H1 (cell line): ENCODE results near the gene LEKR1. TPM values are rescaled to one million over a fixed set of nuclear protein-coding genes. Genes with fewer than 3 reads are reported as not detected.
A peak's percentile ranks its signal among the peaks of the same experiment; 100 is the strongest.

Source experiments
- BRCA1 ChIP-seq: IDR thresholded peaks from 2 replicates; pipeline ENCODE4 v1.6.1; 2012; ENCODE audit warnings: low read depth, low read length, improper control_type of control experiment
- CBX5 ChIP-seq: fragments of 300-800, 300-1000 bp; sonication (generic); IDR thresholded peaks from 2 replicates; pipeline ENCODE4 v1.7.1; 2016; ENCODE audit warnings: antibody characterized with exemption, low read length, low read depth
- CREB1 ChIP-seq: IDR thresholded peaks from 2 replicates; pipeline ENCODE4 v1.6.1; 2012; ENCODE audit warnings: inconsistent platforms
- FOSL1 ChIP-seq: IDR thresholded peaks from 2 replicates; pipeline ENCODE4 v1.6.1; 2011; ENCODE audit warnings: mild to moderate bottlenecking, low read depth, low read length, moderate library complexity; ENCODE audit not compliant: insufficient read depth
- GTF2F1 ChIP-seq: IDR thresholded peaks from 2 replicates; pipeline ENCODE4 v1.6.1; 2012; ENCODE audit warnings: low read depth, low read length, improper control_type of control experiment, borderline replicate concordance
- HDAC2 ChIP-seq, 2 experiments: fragments of 300-600 bp in 1 of 2; sonication (generic) in 1 of 2; IDR thresholded peaks; 2 replicates each; pipeline ENCODE4 v1.6.1; 2011 to 2012; ENCODE audit warnings: low read depth in 2 of 2, low read length in 2 of 2, mild to moderate bottlenecking in 2 of 2, moderate library complexity in 2 of 2, borderline replicate concordance in 1 of 2, inconsistent platforms in 1 of 2
- HDAC6 ChIP-seq: IDR thresholded peaks from one replicate; pipeline ENCODE4 v1.7.1; 2012; ENCODE audit warnings: low read depth, mild to moderate bottlenecking, inconsistent platforms, low read length, moderate library complexity
- JUND ChIP-seq: IDR thresholded peaks from 2 replicates; pipeline ENCODE4 v1.6.1; 2011; ENCODE audit warnings: mild to moderate bottlenecking, improper control_type of control experiment, low read length
- KDM1A ChIP-seq: fragments of 200-600, 300-600 bp; sonication (generic); IDR thresholded peaks from 2 replicates; pipeline ENCODE4 v1.7.1; 2016; ENCODE audit warnings: mild to moderate bottlenecking, low read length, borderline replicate concordance
- KDM5A ChIP-seq: fragments of 200-600 bp; IDR thresholded peaks from 2 replicates; pipeline ENCODE4 v1.7.1; 2012; ENCODE audit warnings: mild to moderate bottlenecking, low read length, inconsistent platforms, mixed read lengths
- NRF1 ChIP-seq: IDR thresholded peaks from 2 replicates; pipeline ENCODE4 v1.6.1; 2011; ENCODE audit warnings: mild to moderate bottlenecking, low read depth, low read length, improper control_type of control experiment
- RBBP5 ChIP-seq: IDR thresholded peaks from 2 replicates; pipeline ENCODE4 v1.7.1; 2012; ENCODE audit warnings: low read depth, mild to moderate bottlenecking, inconsistent platforms, low read length, moderate library complexity, borderline replicate concordance
- RFX5 ChIP-seq: IDR thresholded peaks from 2 replicates; pipeline ENCODE4 v1.6.1; 2011; ENCODE audit warnings: low read depth, low read length, improper control_type of control experiment, borderline replicate concordance
- SP1 ChIP-seq: IDR thresholded peaks from 2 replicates; pipeline ENCODE4 v1.6.1; 2011; ENCODE audit warnings: low read depth, low read length
- SP4 ChIP-seq: IDR thresholded peaks from 2 replicates; pipeline ENCODE4 v1.6.1; 2012; ENCODE audit warnings: low read length, inconsistent platforms
- TAF1 ChIP-seq: IDR thresholded peaks from 2 replicates; pipeline ENCODE4 v1.6.1; 2011; ENCODE audit warnings: mild to moderate bottlenecking, low read depth, low read length
- TBP ChIP-seq: IDR thresholded peaks from 2 replicates; pipeline ENCODE4 v1.6.1; 2011; ENCODE audit warnings: low read depth, low read length, improper control_type of control experiment
- polyA plus RNA-seq, 7 experiments: library from polyadenylated mRNA; depleted of rRNA in 3 of 7; stranded (reverse) in 5 of 7; unstranded in 2 of 7; fragments of >200 nt in 5 of 7; fragments of 200-250 nt in 2 of 7; gene quantifications; 1 replicate in 5 of 7; 2 replicates in 1 of 7; 4 replicates in 1 of 7; pipeline versions ENCODE4 v1.2.1 to v1.2.3, GENCODE V29; 2011 to 2013; ENCODE audit warnings: missing spikeins in 2 of 7, mixed read lengths in 2 of 7
- total RNA-seq: library from RNA; stranded (reverse); fragmentation: NEBNext Ultra II Directional; extraction: Animal tissue kit (Norgen Biotek cat#: 25700); gene quantifications from 2 replicates; pipeline ENCODE4 v1.2.1, GENCODE V29; 2021
- TF ChIP-seq, protein P1 (sequence below): IDR thresholded peaks from 2 replicates; pipeline ENCODE4 v1.6.1; 2012; ENCODE audit warnings: low read length, inconsistent platforms
- TF ChIP-seq, protein P2 (sequence below), 3 experiments: IDR thresholded peaks; 1 replicate in 2 of 3; 2 replicates in 1 of 3; pipeline versions ENCODE4 v1.5.1 to v1.6.1; 2011; ENCODE audit warnings: low read length in 3 of 3, mild to moderate bottlenecking in 3 of 3, inconsistent platforms in 2 of 3, low read depth in 1 of 3, moderate library complexity in 1 of 3; ENCODE audit not compliant: insufficient read depth in 1 of 3; ENCODE audit errors: control extremely low read depth in 1 of 3

Gene LEKR1
- total and polyA plus RNA-seq, 2 of the 8 experiments (the other 6 are each of a cell fraction or from before 2014, with no cell fraction given) = 0.08 TPM; not detected in 1

DNA sequence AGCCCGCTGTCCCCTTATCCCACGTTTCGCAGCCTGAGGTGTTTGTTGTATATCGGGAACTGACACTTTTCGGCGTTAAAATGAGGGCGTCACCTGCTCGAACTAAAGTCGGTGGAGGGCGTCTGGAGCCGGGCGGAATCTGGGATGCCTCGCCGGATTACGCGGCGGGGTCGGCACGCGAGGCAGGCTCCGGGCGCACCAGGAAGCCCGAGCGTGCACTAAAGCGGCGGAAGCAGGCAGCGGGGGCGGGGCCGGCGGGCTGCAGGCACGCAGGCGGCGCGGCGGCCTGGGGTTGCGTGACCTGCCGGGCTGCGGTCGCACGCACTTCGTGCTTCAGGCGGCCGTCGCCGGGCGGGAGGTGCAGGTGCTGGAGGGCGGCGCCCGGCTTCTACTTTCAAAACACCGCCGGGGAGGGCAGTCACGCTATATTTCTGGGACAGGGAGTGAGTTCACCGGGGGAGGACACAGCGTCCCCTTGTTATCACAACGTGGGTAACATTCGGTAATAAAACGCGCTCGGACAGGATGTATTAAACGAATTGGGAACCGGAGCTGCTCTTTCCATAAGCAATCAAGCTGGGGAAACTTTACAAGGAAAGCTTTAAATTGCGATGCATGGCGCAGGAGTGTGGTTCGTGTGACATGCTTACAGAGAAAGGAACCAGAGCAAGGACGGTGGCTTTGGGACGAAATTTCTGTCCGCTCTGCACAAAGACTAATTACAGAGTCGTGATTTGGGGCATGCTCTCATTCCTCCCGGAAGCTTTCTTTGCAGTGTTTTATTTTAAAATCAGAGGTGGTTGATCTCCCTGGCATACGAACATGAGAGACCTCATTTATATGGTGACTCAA is 9.1 kb upstream of the LEKR1 start (continued):
- TF ChIP-seq FOSL1 (no peak), KDM5A (no peak), RFX5 (no peak), SP1 (peak; percentile 29; the same call in 1 of the 2 replicates), JUND (no peak), RBBP5 (no peak; the same call in 1 of the 2 replicates), HDAC6 (no peak), BRCA1 (no peak), GTF2F1 (no peak), TBP (peak; percentile 28; the same call in 1 of the 2 replicates), HDAC2 (IDR thresholded peaks at IDR 0.05; ENCODE audit: borderline replicate concordance in 1 of 2, low read depth in 2 of 2, low read length in 2 of 2) (no peak), TAF1 (peak; percentile 50; the same call in 1 of the 2 replicates), CREB1 (peak; percentile 19; the same call in 1 of the 2 replicates), KDM1A (peak; percentile 61), NRF1 (no peak), SP4 (no peak), CBX5 (no peak)
- TF ChIP-seq, protein P1, sequence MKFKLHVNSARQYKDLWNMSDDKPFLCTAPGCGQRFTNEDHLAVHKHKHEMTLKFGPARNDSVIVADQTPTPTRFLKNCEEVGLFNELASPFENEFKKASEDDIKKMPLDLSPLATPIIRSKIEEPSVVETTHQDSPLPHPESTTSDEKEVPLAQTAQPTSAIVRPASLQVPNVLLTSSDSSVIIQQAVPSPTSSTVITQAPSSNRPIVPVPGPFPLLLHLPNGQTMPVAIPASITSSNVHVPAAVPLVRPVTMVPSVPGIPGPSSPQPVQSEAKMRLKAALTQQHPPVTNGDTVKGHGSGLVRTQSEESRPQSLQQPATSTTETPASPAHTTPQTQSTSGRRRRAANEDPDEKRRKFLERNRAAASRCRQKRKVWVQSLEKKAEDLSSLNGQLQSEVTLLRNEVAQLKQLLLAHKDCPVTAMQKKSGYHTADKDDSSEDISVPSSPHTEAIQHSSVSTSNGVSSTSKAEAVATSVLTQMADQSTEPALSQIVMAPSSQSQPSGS = no peak
- TF ChIP-seq, protein P2, sequence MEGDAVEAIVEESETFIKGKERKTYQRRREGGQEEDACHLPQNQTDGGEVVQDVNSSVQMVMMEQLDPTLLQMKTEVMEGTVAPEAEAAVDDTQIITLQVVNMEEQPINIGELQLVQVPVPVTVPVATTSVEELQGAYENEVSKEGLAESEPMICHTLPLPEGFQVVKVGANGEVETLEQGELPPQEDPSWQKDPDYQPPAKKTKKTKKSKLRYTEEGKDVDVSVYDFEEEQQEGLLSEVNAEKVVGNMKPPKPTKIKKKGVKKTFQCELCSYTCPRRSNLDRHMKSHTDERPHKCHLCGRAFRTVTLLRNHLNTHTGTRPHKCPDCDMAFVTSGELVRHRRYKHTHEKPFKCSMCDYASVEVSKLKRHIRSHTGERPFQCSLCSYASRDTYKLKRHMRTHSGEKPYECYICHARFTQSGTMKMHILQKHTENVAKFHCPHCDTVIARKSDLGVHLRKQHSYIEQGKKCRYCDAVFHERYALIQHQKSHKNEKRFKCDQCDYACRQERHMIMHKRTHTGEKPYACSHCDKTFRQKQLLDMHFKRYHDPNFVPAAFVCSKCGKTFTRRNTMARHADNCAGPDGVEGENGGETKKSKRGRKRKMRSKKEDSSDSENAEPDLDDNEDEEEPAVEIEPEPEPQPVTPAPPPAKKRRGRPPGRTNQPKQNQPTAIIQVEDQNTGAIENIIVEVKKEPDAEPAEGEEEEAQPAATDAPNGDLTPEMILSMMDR (IDR thresholded peaks at IDR 0.05; ENCODE audit: control extremely low read depth in 1 of 3, insufficient read depth in 1 of 3, low read depth in 1 of 3, low read length in 3 of 3) = no peak
